K562 (cell line): ENCODE results near the gene POLR1A. TPM values are rescaled to one million over a fixed set of nuclear protein-coding genes. Genes with fewer than 3 reads are reported as not detected.
A peak's percentile ranks its signal among the peaks of the same experiment; 100 is the strongest.

Experiments used
- FOXP1 ChIP-seq: sonication (generic); formaldehyde crosslinking; IDR thresholded peaks from 2 replicates; pipeline ENCODE4 v1.8.0; 2022; ENCODE audit warnings: mild to moderate bottlenecking, missing genetic modification reagents
- MED1 ChIP-seq: sonication (generic); formaldehyde crosslinking; IDR thresholded peaks from 2 replicates; pipeline ENCODE4 v1.8.1; 2023; ENCODE audit warnings: missing genetic modification reagents, borderline replicate concordance
- NR3C1 ChIP-seq: sonication (generic); formaldehyde crosslinking; IDR thresholded peaks from 2 replicates; pipeline ENCODE4 v1.8.1; 2022; ENCODE audit warnings: missing genetic modification reagents
- RB1 ChIP-seq: fragments of 450-650 bp; IDR thresholded peaks from 2 replicates; pipeline ENCODE4 v1.6.1; 2017; ENCODE audit warnings: low read depth, mild to moderate bottlenecking
- TOE1 ChIP-seq, 2 experiments: fragments of 450-650 bp in 1 of 2; sonication (generic) in 1 of 2; formaldehyde crosslinking in 1 of 2; IDR thresholded peaks; 2 replicates each; pipeline versions ENCODE4 v1.7.1 to v1.8.0; 2016 to 2022; ENCODE audit warnings: borderline replicate concordance in 2 of 2, mild to moderate bottlenecking in 2 of 2, antibody characterized with exemption in 1 of 2, inconsistent platforms in 1 of 2, low read depth in 1 of 2, missing genetic modification reagents in 1 of 2, moderate library complexity in 1 of 2
- U2AF1 ChIP-seq: fragments of 200-400 bp; formaldehyde crosslinking; optimal IDR thresholded peaks from 2 replicates; pipeline ENCODE3; 2017; ENCODE audit warnings: mild to moderate bottlenecking, low read depth, low read length, moderate library complexity
- ZNF124 ChIP-seq: sonication (generic); formaldehyde crosslinking; IDR thresholded peaks from 2 replicates; pipeline ENCODE4 v1.8.1; 2022; ENCODE audit warnings: missing genetic modification reagents
- polyA plus RNA-seq, 8 experiments: library from polyadenylated mRNA; depleted of rRNA in 4 of 8; stranded (reverse) in 5 of 8; unstranded in 3 of 8; fragments of >200 nt; fragmentation: Nextera tagmentation in 2 of 8; fragmentation: Illumina TruSeq in 1 of 8; extraction: Ambion mirVana in 2 of 8; extraction: Trizol in 1 of 8; gene quantifications; 2 replicates each; pipeline versions ENCODE4 v1.2.1 to v1.2.3, GENCODE V29; 2011 to 2014; ENCODE audit warnings: inconsistent platforms in 1 of 8, missing spikeins in 1 of 8
- total RNA-seq, 7 experiments: library from RNA; depleted of rRNA in 6 of 7; stranded (reverse); fragments of >200 nt in 6 of 7; fragmentation: Illumina TruSeq in 2 of 7; extraction: Trizol in 2 of 7; gene quantifications; 2 replicates each; pipeline versions ENCODE4 v1.2.1 to v1.2.3, GENCODE V29; 2011 to 2021; ENCODE audit warnings: low replicate concordance in 1 of 7
- TF ChIP-seq, protein P1 (sequence below): fragments of 450-650 bp; IDR thresholded peaks from 2 replicates; pipeline ENCODE4 v1.6.1; 2016; ENCODE audit warnings: mild to moderate bottlenecking, moderate library complexity
- TF ChIP-seq, protein P2 (sequence below), 2 experiments: IDR thresholded peaks in 1 of 2; conservative IDR thresholded peaks in 1 of 2; 2 replicates each; pipeline ENCODE4 v1.6.1; 2016; ENCODE audit warnings: low read depth in 2 of 2, mild to moderate bottlenecking in 1 of 2, missing compliant biosample characterization in 1 of 2, missing genetic modification characterization in 1 of 2, moderate library complexity in 1 of 2
- TF ChIP-seq, protein P3 (sequence below): fragments of 250-450 bp; sonication (Bioruptor Pico); IDR thresholded peaks from 2 replicates; pipeline ENCODE4 v1.4.0; 2020

The POLR1A gene
- total and polyA plus RNA-seq, 9 of the 15 experiments (the other 6 are each of a cell fraction or from before 2014, with no cell fraction given) = 3.0 to 72.1 (median 21.8) TPM

DNA sequence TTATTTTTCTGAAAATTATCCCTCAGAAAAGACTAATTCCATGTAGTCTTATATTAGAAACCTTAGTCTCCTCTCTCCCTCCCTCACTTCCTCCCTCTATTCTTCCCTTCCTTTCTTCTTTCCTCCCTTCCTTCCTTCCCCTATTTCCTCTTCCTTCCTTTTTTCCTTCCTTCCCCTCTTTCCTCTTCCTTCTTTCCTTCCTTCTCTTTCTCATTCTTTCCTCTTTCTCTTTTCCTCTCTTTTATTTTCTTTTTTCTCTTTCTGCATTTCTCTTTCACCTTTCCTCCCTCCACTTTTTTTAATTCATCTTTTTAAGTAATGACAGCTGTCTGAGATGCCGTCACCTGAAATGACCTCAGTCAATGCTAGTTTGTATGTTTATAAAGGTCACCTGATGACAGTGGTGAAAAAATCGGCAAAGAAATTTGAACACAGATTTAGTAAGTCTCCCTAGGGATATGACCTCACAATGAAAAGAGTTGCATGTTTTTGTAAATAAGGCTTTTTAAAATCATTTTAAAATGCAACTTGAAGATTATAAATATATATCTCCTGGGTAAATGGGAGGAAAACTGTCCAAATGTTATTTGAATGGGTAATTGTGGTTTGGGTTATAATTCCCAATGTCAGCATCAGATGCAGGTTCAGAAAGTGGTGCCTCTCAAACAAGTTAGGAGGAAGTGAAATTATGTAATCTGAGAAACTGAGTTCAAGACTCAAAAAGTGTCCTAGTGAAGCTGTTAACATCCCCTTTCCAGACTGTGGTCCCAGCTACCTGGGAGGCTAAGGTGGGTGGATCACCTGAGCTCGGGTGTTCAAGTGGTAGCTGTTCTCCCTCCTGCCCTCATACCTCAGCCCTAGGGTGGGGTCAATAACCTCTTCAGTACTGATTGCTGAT is 126.6 kb downstream of the POLR1A start (continued):
- TF ChIP-seq, protein P1, sequence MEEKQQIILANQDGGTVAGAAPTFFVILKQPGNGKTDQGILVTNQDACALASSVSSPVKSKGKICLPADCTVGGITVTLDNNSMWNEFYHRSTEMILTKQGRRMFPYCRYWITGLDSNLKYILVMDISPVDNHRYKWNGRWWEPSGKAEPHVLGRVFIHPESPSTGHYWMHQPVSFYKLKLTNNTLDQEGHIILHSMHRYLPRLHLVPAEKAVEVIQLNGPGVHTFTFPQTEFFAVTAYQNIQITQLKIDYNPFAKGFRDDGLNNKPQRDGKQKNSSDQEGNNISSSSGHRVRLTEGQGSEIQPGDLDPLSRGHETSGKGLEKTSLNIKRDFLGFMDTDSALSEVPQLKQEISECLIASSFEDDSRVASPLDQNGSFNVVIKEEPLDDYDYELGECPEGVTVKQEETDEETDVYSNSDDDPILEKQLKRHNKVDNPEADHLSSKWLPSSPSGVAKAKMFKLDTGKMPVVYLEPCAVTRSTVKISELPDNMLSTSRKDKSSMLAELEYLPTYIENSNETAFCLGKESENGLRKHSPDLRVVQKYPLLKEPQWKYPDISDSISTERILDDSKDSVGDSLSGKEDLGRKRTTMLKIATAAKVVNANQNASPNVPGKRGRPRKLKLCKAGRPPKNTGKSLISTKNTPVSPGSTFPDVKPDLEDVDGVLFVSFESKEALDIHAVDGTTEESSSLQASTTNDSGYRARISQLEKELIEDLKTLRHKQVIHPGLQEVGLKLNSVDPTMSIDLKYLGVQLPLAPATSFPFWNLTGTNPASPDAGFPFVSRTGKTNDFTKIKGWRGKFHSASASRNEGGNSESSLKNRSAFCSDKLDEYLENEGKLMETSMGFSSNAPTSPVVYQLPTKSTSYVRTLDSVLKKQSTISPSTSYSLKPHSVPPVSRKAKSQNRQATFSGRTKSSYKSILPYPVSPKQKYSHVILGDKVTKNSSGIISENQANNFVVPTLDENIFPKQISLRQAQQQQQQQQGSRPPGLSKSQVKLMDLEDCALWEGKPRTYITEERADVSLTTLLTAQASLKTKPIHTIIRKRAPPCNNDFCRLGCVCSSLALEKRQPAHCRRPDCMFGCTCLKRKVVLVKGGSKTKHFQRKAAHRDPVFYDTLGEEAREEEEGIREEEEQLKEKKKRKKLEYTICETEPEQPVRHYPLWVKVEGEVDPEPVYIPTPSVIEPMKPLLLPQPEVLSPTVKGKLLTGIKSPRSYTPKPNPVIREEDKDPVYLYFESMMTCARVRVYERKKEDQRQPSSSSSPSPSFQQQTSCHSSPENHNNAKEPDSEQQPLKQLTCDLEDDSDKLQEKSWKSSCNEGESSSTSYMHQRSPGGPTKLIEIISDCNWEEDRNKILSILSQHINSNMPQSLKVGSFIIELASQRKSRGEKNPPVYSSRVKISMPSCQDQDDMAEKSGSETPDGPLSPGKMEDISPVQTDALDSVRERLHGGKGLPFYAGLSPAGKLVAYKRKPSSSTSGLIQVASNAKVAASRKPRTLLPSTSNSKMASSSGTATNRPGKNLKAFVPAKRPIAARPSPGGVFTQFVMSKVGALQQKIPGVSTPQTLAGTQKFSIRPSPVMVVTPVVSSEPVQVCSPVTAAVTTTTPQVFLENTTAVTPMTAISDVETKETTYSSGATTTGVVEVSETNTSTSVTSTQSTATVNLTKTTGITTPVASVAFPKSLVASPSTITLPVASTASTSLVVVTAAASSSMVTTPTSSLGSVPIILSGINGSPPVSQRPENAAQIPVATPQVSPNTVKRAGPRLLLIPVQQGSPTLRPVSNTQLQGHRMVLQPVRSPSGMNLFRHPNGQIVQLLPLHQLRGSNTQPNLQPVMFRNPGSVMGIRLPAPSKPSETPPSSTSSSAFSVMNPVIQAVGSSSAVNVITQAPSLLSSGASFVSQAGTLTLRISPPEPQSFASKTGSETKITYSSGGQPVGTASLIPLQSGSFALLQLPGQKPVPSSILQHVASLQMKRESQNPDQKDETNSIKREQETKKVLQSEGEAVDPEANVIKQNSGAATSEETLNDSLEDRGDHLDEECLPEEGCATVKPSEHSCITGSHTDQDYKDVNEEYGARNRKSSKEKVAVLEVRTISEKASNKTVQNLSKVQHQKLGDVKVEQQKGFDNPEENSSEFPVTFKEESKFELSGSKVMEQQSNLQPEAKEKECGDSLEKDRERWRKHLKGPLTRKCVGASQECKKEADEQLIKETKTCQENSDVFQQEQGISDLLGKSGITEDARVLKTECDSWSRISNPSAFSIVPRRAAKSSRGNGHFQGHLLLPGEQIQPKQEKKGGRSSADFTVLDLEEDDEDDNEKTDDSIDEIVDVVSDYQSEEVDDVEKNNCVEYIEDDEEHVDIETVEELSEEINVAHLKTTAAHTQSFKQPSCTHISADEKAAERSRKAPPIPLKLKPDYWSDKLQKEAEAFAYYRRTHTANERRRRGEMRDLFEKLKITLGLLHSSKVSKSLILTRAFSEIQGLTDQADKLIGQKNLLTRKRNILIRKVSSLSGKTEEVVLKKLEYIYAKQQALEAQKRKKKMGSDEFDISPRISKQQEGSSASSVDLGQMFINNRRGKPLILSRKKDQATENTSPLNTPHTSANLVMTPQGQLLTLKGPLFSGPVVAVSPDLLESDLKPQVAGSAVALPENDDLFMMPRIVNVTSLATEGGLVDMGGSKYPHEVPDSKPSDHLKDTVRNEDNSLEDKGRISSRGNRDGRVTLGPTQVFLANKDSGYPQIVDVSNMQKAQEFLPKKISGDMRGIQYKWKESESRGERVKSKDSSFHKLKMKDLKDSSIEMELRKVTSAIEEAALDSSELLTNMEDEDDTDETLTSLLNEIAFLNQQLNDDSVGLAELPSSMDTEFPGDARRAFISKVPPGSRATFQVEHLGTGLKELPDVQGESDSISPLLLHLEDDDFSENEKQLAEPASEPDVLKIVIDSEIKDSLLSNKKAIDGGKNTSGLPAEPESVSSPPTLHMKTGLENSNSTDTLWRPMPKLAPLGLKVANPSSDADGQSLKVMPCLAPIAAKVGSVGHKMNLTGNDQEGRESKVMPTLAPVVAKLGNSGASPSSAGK = no peak
- no peak for TF ChIP-seq RB1
- no peak for TF ChIP-seq FOXP1
- TF ChIP-seq ZNF124 = no peak
- TF ChIP-seq TOE1 (IDR thresholded peaks at IDR 0.05; ENCODE audit: borderline replicate concordance) = 0 out of 2 replicates have a peak, but pooled peaks have one; percentile 37
- TF ChIP-seq TOE1 (CRISPR knock-in tag; IDR thresholded peaks at IDR 0.05; ENCODE audit: borderline replicate concordance, low read depth) = no peak
- TF ChIP-seq, protein P2, sequence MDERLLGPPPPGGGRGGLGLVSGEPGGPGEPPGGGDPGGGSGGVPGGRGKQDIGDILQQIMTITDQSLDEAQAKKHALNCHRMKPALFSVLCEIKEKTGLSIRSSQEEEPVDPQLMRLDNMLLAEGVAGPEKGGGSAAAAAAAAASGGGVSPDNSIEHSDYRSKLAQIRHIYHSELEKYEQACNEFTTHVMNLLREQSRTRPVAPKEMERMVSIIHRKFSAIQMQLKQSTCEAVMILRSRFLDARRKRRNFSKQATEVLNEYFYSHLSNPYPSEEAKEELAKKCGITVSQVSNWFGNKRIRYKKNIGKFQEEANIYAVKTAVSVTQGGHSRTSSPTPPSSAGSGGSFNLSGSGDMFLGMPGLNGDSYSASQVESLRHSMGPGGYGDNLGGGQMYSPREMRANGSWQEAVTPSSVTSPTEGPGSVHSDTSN (CRISPR knock-in tag; IDR thresholded peaks at IDR 0.05; ENCODE audit: low read depth) = no peak
- TF ChIP-seq, protein P2 (tag; conservative IDR thresholded peaks at IDR 0.05; ENCODE audit: low read depth) = peak; percentile 34; the same call in 1 of the 2 replicates
- no peak for TF ChIP-seq NR3C1
- TF ChIP-seq, protein P3, sequence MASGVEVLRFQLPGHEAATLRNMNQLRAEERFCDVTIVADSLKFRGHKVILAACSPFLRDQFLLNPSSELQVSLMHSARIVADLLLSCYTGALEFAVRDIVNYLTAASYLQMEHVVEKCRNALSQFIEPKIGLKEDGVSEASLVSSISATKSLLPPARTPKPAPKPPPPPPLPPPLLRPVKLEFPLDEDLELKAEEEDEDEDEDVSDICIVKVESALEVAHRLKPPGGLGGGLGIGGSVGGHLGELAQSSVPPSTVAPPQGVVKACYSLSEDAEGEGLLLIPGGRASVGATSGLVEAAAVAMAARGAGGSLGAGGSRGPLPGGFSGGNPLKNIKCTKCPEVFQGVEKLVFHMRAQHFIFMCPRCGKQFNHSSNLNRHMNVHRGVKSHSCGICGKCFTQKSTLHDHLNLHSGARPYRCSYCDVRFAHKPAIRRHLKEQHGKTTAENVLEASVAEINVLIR = no peak
- no peak for TF ChIP-seq U2AF1
- no peak for TF ChIP-seq MED1 (CRISPR knock-in tag)
